ENCODE measurements around the gene MRPL27. TPM values are rescaled to one million over a fixed set of nuclear protein-coding genes. Genes with fewer than 3 reads are reported as not detected.

The MRPL27 gene
- total RNA-seq, 2 experiments from 2014 or later: 13.7 to 14.8 TPM

- ChIA-PET POLR2A (interaction anchor here (1.0 kb wide), 1 partner anchor 24 kb away, joined by 3 read pairs; the partner anchor contains the start of genes EME1 and MRPL27), CTCF (interaction anchor here (1.0 to 2.0 kb wide), 2 partner anchors 12 to 48 kb away, joined by 3 to 6 read pairs; partner anchors contain the start of gene LRRC59)
- Histone ChIP-seq H3K27ac (ENCODE audit: low read depth in 1 of 2, low read length in 2 of 2) (no peak overlapping the region), H3K4me1 (ENCODE audit: insufficient read depth, low read length) (peaks cover 28% of the 10 kb centered on the region), H3K27me3 (ENCODE audit: control insufficient read depth in 1 of 2, insufficient read depth in 2 of 2, low read length in 2 of 2) (no peaks in the 10 kb centered on the region), H3K9me3 (ENCODE audit: control insufficient read depth in 1 of 2, insufficient read depth in 1 of 2, low read length in 2 of 2) (no peaks in the 10 kb centered on the region), H3K36me3 (ENCODE audit: insufficient read depth, low read length) (peaks cover 6% of the 10 kb centered on the region), H3K4me3 (ENCODE audit: low read length) (no peak overlapping the region)
- DNase-seq (no peak), ATAC-seq (ENCODE audit: poor library complexity) (no peak)
- no peaks in the 10 kb centered on the region for H3K9me3 Mint-ChIP-seq
- H3K36me3 Mint-ChIP-seq (ENCODE audit: low read depth): peaks cover 25% of the 10 kb centered on the region
- peak overlapping the region; percentile 69 for H3K4me3 Mint-ChIP-seq
- H3K27ac Mint-ChIP-seq: no peak overlapping the region
- intact Hi-C loops (cut with DNase I, micrococcal nuclease): no loop called here
- H3K27me3 Mint-ChIP-seq: no peaks in the 10 kb centered on the region
- H3K4me1 Mint-ChIP-seq (ENCODE audit: low read depth): peaks cover 44% of the 10 kb centered on the region
- no peak for TF ChIP-seq CTCF (IDR thresholded peaks at IDR 0.05)
Observed at GRCh38 chr17:50349243-50349600, 23.8 kb downstream of the MRPL27 start.

GRCh38 chr17:50348522-50349242 lies 24.3 kb downstream of the MRPL27 start:
- Mint-ChIP-seq H3K27me3 (no peaks in the 10 kb centered on the region), H3K4me3 (peak overlapping the region; percentile 89), H3K27ac (peak overlapping the region; percentile 76), H3K36me3 (ENCODE audit: low read depth) (peaks cover 23% of the 10 kb centered on the region), H3K9me3 (no peaks in the 10 kb centered on the region), H3K4me1 (ENCODE audit: low read depth) (peaks cover 44% of the 10 kb centered on the region)
- TF ChIP-seq CTCF (IDR thresholded peaks at IDR 0.05): no peak
- intact Hi-C loops (cut with DNase I, micrococcal nuclease): no loop called here
- POLR2A ChIA-PET: interaction anchor here (1.0 to 4.1 kb wide), 2 partner anchors 24 to 48 kb away, joined by 3 to 33 read pairs; partner anchors contain the start of genes EME1, LRRC59 and MRPL27
- Histone ChIP-seq H3K27ac (ENCODE audit: low read depth in 1 of 2, low read length in 2 of 2) (no peak overlapping the region), H3K4me1 (ENCODE audit: insufficient read depth, low read length) (peaks cover 28% of the 10 kb centered on the region), H3K27me3 (ENCODE audit: control insufficient read depth in 1 of 2, insufficient read depth in 2 of 2, low read length in 2 of 2) (no peaks in the 10 kb centered on the region), H3K4me3 (ENCODE audit: low read length) (no peak overlapping the region), H3K36me3 (ENCODE audit: insufficient read depth, low read length) (peaks cover 2% of the 10 kb centered on the region), H3K9me3 (ENCODE audit: control insufficient read depth in 1 of 2, insufficient read depth in 1 of 2, low read length in 2 of 2) (no peaks in the 10 kb centered on the region)
- DNase-seq (no peak), ATAC-seq (ENCODE audit: poor library complexity) (no peak)
- CTCF ChIA-PET: interaction anchor here (1.0 to 2.0 kb wide), 2 partner anchors 13 to 49 kb away, joined by 3 to 6 read pairs; partner anchors contain the start of gene LRRC59

- Mint-ChIP-seq H3K4me1 (ENCODE audit: low read depth) (peaks cover 44% of the 10 kb centered on the region), H3K4me3 (peak overlapping the region; percentile 89), H3K27ac (peak overlapping the region; percentile 76), H3K9me3 (no peaks in the 10 kb centered on the region), H3K36me3 (ENCODE audit: low read depth) (peaks cover 15% of the 10 kb centered on the region), H3K27me3 (no peaks in the 10 kb centered on the region)
- TF ChIP-seq CTCF (IDR thresholded peaks at IDR 0.05): no peak
- Histone ChIP-seq H3K4me1 (ENCODE audit: insufficient read depth, low read length) (peaks cover 28% of the 10 kb centered on the region), H3K36me3 (ENCODE audit: insufficient read depth, low read length) (no peaks in the 10 kb centered on the region), H3K4me3 (ENCODE audit: low read length) (no peak overlapping the region), H3K27ac (ENCODE audit: low read depth in 1 of 2, low read length in 2 of 2) (no peak overlapping the region), H3K27me3 (ENCODE audit: control insufficient read depth in 1 of 2, insufficient read depth in 2 of 2, low read length in 2 of 2) (no peaks in the 10 kb centered on the region), H3K9me3 (ENCODE audit: control insufficient read depth in 1 of 2, insufficient read depth in 1 of 2, low read length in 2 of 2) (no peaks in the 10 kb centered on the region)
- ATAC-seq (ENCODE audit: poor library complexity) (no peak), DNase-seq (no peak)
- ChIA-PET POLR2A (interaction anchor here (3.1 to 4.1 kb wide), 2 partner anchors 14 to 49 kb away, joined by 21 to 33 read pairs; partner anchors contain the start of gene LRRC59), CTCF (interaction anchor here (2.0 to 2.8 kb wide), 2 partner anchors 14 to 49 kb away, joined by 6 to 12 read pairs; partner anchors contain the start of gene LRRC59)
- intact Hi-C loops (cut with DNase I, micrococcal nuclease): loop anchor here in 1 of 2 experiments (2.0 kb wide), 1 partner anchor 49 kb away; the partner anchor contains the start of gene LRRC59
Observed at GRCh38 chr17:50347894-50348291, 25.1 kb downstream of the MRPL27 start.
